ENCODE results near the gene ARHGAP35.

DNA sequence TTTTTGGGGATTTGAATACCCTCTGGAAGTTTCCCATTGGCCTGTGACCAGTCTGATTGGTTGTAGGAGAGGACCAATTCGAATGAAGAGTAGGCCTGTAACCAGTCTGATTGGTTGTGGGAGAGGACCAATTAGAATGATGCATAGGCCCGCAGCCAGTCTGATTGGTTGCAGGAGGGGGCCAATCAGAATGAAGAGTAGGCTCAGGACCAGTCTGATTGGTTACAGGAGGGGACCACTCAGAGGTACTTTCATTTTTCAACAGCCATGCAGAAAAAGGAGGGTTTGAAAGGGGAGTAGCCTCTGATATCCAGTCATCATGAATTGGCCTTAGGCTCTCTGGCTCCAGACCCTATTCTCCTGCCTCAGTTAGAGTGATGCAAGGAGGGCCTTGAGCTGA lies 42.0 kb upstream of the ARHGAP35 start:
- TF ChIP-seq, protein P1, sequence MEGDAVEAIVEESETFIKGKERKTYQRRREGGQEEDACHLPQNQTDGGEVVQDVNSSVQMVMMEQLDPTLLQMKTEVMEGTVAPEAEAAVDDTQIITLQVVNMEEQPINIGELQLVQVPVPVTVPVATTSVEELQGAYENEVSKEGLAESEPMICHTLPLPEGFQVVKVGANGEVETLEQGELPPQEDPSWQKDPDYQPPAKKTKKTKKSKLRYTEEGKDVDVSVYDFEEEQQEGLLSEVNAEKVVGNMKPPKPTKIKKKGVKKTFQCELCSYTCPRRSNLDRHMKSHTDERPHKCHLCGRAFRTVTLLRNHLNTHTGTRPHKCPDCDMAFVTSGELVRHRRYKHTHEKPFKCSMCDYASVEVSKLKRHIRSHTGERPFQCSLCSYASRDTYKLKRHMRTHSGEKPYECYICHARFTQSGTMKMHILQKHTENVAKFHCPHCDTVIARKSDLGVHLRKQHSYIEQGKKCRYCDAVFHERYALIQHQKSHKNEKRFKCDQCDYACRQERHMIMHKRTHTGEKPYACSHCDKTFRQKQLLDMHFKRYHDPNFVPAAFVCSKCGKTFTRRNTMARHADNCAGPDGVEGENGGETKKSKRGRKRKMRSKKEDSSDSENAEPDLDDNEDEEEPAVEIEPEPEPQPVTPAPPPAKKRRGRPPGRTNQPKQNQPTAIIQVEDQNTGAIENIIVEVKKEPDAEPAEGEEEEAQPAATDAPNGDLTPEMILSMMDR (IDR thresholded peaks at IDR 0.05): no peak
- no peak for TF ChIP-seq POLR2A (IDR thresholded peaks at IDR 0.05)
